NCI-H1436 (cell line): ENCODE measurements around the gene MICAL1.
"Not testable (repeated sequence)": the region's sequence is repeated elsewhere in the genome, so short reads cannot be mapped to it uniquely, and the experiment has no call there.

Source experiments
- DNase-seq: peaks from one replicate; lab custom pipeline; 2025; lab: John Stamatoyannopoulos, UW

The MICAL1 gene

DNA sequence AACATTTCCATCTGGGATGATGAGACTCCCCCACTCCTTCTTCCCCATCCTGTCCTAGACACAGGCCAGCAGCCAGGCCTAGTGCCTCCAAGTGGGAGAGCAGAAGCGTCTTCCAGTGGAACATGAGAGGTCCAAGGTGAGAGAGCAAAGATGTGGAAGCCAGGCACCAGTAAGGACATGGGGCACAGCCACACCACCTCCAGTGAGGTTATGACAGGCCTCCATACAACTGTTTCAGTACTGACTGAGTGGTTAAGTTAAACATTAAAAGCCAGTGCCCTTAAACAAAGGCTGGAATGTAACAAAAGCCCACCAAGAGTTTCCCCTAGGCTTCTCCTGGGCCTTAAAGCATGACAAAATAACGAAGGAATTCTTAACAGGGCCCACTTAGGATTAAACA lies 22.2 kb upstream of the MICAL1 start:
- no peak for DNase-seq

DNA sequence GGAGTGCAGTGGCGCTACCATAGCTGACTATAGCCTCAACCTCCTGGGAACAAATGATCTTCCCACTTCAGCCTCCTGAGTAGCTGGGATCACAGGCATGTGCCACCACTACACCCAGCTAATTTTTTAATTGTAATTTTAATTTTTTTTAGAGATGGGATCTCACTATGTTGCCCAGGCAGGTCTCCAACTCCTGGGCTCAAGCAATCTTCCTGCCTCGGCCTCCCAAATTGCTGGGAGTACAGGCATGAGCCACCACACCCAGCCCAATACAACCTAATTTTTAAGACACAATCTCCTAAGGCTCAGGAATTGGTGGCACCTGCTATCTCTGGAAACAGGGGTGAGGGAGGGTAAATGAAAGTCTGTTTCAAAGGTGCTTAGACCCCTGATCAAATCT lies 21.6 kb upstream of the MICAL1 start:
- no peak for DNase-seq

DNA sequence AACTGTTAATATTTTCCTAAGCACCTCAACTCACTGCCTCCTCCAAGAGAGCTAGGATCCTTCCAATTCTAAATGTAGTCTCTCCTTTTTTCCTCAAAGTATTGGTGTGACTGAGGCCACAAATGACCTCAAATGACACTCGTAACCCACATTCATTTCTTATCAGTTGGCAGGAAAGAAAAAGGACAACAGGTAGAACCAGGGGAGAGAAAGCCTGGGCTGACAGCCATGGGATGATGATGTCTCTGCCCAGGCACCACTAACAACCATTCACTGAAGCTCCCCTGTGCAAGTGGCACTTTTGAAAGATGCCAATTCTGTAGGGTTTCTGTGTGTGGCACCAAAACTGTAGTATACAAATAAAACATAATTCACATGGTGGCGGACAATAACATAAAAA lies 20.1 kb upstream of the MICAL1 start:
- no peak for DNase-seq

DNA sequence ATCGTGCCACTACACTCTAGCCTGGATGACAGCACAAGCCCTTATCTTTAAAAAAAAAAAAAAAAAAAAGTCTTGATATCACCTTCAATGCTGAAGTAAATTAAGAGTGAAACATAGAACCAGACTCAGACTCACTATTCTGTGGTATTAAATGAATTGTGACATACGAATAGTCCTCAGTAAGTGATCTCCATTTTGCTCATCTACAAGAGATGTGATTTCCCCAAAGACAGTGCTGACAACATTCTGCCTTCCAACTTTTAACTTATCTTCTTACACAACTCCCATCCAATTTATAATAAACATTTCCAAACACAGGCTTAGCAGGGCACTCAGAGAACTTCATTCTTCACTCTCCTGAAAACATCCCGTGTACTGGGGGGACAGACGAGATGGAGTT lies 19.4 kb upstream of the MICAL1 start:
- no peak for DNase-seq

DNA sequence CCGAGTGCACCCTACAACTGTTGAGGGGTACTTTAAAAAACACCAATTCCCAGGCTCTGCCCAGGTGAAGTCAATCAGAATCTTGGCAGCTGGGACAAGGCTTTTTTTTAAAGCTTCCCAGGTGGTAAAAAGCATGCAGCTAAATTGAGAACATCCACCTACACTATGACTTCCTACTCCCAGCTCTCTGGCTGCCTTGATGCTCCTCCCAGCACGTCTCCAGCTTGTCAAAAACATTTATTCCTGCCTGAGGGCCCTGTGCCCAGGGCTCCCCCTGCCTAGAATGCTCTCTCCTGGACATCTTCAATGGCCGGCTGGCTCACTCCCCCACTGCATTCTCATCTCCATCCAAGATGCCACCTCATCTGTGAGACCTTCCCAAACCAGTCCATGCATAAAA lies 17.5 kb upstream of the MICAL1 start:
- no peak for DNase-seq

DNA sequence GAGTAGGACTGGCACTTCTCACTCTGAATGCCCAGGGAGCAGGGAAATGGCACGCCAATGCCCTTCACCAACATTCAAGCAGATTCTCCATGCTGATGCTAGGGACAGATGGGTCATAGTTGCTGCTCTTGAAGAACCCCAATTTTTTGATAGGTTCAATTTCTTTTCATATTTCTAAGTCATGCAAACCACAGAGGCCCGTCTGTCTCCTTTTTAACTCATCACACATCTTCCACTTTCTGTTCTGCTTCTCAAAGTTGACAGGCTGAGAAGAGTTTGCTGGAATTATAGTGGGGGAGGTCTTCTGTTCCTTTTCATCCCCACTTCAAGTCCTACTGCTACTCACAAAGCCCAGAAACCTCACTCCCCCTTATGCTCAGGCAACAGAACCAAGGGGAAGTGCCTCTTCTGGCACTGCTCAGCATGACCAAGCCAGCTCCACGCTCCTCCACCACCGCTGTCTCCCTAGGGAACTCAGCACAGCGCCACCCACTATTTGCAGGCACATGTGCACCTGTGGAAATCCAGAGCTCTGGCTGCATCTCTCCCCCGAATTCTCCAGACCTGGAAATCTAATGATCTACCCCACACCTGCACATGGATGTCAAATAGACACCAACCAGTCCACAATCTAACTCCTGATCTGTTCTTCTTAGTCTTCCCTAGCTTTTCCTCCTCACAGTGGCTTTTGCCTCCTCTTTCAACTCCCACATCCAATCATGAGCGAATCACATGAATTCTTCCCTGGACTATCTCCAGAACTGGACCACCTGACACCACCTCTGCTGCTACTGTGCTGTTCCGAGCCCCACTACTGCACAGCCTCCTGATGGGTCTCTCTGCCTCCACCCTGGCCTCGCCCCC lies 16.8 kb upstream of the MICAL1 start:
- no peak for DNase-seq

DNA sequence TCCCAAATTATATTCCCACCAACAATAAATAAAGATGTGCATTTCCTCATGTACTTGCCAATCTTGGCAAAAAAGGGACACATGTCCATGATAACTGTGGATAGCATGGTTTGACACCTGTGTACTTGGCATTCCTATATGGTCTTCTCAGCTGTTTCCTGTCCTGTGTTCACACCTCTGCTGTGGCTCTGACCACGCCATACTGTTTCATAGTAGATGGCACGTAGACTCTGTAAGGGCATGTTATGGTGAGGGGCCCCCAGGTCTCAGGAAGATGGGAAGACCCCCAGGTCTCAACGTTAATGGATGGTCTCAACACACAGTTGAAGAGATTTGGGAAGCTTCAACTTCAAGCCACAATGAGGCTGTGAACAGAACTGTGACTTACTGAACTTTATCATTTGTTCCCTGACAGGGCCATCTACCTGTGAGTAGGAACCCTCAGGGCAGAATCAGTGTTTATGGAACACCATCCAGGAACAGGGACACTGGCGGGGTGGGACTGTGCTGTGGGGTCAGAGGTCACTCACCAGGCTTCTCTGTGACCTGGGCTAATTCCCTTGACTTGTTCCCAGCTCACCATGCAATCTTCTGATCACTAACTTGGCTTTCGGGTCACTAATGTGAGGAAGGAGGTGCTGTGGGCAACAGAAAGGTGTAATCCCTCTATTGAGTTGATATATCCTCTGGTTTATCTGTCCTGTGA lies 15.7 kb upstream of the MICAL1 start:
- no peak for DNase-seq

DNA sequence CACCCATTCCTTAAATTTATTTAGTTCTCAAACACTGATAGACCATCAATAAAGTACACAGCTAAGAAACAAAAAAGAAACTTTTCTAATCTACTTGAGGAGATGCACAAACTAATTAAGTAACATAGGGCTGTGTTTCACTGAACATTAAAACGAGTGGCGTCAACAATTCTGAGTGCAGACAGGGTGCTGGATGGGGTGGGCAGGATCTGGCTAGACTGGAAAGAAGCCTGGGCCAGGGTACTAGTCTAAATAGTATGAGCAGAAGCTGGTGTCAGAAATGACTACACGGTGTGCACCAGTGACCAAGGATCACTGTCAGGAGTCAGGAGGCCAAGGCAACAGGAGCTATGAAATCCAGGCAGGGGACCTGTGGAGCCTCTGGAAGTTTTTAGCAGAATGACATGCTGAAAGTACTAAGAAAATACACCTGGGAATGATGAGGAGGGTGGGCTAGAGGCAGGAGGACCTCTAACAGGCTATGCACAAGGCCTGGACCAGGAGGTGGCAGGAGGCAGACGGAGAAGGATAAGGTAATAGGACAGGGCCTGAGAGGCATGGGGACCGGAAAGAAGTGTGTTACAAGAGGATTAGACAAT lies 14.1 kb upstream of the MICAL1 start:
- no peak for DNase-seq

DNA sequence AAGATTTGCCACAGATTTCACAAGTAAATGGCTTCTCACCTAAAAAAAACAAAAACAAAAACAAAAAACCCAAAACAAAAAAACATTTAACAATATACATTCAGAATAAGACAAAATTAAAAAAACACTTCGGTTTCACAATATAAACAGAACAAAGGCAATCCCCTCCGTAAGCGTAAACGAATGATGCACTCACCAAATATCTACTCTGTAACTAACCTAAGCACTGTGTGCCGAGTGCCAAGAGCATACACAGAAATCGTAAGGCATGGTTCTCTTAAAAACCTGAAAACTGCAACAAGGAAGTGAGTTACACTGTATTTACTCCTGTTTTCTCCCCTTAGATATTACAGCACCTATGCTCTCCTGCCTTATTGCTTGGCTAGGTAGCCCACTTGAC lies 12.1 kb upstream of the MICAL1 start:
- no peak for DNase-seq

DNA sequence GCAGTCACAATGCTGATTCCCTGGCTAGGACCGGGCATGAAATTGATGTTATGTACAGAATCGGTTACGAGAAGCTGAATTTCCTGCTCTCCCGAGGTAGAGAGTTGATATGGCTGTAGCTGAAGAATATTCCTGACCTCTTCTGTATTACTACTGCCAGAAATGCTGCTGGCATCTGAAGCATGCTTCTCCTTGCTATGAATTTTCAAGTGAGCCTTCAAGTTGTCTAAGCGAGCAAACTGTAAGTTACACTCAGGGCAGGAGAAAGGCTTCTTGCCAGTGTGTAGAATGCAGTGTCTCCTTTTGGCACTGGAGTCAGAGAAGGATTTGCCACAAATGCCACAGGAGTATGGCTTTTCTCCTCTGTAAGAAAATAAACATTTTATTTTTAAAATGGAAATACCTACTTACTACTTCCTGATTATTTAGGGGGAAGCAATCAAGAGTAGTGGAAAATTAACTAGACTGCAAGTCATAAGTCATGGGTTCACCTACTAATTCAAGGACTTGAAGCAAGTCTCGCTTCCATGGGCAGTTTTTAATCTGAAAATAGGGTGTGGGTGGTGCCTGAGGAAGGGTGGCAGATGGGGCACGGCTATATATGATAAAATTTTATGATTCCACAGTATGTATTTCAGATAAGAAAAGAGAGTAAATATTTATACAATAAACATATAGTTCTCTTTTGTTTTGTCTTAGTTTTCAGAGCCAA lies 10.8 kb upstream of the MICAL1 start:
- no peak for DNase-seq

DNA sequence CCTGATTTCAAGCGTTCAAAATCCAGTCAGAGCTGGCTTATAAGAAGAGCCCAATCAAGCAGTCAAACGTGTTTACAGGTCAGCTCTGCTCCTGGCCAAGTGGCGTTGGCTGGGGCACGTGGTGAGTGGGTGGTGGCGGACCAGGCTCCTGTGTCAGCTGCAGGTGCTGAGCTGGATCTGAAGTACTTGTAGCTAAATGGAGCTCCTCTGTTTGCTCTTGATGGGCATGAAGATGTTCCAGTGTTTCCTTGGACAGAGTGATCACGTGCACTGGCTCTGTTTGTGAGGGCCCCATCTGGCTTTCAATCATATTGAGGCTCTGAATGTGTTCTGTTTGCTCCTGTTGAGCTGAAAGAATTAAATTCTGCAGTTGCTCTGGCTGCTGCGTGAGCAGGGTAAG lies 10.2 kb upstream of the MICAL1 start:
- DNase-seq = no peak

DNA sequence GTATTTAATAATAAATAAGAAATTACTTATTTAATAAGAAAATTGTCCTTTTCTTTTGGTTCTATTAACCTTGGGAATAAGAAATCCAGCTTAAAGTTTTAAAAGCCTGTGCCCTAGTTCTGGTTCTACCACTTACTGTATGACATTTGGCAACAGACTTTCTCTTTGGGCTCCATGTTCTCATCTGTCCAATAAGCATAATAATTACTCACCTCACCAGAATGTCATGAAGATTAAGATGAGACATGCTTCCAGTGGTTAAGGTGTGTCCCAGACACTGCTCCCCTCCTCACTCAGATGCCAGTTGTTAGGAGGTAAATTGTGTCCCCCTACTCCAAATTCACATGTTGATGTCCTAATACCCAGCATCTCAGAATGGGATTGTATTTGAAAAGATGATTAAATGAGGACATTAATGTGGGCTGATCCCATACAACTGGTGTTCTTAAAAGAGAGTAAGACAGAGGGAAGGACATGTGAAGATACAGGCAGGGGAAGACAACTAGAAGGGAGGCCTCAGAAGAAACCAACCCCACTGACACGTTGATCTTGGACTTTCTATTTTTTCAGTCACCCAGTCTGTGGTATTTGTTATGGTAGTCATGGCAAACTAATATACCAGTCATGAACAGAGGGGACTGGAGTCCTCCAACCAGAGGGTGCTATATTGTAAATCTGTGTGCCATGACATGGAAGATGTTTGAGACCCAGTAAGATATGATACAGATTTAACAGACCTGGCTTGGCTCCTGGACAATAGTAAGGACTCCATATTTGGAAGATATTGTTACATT lies 6.4 kb upstream of the MICAL1 start:
- DNase-seq = no peak

DNA sequence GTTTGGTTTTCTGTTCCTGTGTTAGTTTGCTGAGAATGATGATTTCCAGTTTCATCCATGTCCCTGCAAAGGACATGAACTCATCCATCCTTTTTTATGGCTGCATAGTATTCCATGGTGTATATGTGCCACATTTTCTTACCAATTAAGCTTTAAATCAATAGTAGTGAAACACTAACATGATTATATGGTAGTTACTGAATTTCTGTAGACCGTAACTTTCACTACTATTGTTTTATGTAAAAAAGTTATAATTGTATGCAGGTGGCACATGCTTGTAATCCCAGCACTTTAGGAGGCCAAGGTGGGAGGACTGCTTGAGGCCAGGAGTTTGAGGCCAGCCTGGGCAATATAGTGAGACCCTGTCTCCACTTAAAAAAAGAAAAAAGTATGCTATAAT lies 5.6 kb upstream of the MICAL1 start:
- not testable (repeated sequence) for DNase-seq

DNA sequence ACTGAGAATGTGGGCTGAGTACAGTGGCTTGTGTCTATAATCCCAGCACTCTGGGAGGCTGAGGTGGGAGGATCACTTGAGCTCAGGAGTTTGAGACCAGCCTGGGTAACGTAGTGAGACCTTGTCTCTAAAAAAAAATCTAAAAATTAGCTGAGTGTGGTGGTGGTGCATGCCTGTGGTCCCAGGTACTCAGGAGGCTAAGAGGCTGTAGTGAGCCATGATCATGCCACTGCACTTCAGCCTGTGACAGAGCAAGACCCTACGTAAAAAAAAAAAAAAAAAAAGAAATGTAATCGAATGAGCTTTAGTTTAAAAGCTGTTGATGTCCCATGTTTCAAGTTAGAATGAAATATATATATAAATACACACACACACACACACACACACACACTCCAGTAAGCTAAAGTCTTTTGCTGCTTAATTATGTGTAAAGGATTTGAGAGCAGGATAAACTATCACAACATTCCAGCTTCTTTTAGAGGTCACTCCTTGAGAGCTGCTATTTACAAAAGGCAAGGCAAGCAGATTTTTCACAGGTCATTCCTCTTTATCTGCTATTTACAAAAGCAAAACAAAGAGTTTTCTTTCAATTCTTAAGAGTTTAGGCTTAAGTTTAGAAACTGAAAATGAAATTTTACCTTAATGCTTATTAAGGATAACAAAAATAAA lies 4.7 kb upstream of the MICAL1 start:
- no peak for DNase-seq

DNA sequence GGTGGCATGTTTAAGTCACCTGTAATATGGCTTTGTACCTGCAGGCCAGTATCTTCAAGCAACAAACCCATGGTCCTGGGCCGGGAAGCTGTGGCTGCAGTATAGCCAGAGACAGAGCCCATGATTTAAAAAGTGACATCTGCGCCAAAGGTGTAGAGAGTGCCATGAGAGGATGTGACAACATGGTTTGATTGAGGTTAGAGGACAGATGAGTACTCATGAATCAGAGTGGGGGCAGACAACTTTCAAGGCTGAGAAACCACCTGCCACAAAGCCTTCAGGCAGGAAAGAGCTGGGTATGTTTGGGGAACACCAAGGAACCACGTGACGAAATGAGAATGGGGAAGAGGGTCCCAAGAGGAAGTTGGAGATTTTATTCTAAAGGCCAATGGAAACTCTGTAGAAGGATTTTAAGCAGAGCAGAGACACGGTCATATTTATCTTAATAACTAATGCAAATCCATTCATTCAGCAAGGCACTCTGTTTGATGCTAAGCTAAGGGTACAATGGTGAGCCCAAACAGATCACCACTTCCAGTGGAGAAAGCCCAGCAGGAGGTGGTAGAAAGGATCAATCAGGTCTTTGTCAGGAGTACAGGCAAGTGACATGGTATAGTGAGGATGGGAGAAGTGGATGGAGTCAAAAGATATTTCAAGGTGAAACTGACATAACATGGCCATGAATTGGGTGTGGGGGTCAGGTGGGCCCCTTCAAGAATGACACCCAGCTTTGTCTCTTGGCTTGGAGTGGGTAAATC lies 3.4 kb upstream of the MICAL1 start:
- no peak for DNase-seq

DNA sequence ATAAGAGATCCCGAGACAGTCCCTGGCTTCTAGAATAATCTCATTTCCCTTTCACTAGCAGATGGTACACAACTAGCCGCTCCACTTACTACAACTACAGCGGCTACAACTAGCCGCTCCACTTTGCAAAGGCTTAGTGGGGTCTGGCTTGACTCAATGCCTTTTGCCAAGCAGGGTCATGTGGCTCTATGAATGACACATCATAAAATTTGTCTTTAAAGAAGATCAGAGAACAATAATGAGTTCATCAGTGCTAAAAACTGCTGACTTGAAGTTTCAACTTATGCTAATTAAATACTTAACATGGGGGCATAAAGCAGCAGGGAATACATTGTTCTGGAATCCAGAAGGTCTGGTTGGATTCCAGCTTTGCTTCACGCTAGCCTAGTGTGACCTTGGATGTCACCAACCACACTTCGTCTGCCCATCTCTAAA lies 2.0 kb upstream of the MICAL1 start:
- no peak for DNase-seq

DNA sequence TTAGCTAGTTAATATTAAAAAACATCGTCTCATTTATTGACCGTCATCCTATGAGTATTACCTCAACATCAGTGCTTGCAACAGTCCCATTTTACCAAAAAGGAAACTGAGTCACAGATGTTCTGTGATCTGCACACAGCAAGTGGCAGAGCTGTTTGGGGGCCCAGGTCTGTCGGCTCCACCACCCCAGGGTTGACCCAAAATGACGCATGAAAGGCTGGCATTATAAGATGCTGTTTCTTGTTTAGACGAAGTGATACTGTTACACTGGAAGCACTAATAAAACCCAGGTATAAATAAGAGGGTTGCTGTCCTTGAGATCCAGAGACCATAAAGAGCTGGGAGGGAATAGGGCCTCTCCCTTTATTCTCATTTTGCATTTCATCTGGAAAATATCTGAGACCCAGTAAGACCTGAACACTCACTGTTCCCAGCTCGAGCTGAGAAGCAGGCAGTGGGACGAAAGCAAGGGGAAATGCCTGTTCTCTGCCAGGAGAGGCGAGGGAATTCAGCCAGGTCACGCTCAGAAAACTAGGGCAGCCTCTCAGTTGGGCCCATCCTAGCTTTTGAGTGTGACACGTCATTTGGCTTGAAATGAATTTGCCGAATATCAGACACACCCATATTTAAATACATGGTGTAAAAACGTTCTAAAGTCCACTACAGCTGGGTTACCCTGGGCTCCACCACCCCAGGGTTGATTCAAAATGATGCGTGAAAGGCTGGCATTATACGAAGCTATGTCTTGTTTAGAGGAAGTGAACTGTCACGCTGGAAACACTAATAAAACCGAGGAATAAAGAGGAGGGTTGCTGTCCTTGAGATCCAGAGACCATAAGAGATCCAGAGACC lies 1.4 kb upstream of the MICAL1 start:
- no peak for DNase-seq

DNA sequence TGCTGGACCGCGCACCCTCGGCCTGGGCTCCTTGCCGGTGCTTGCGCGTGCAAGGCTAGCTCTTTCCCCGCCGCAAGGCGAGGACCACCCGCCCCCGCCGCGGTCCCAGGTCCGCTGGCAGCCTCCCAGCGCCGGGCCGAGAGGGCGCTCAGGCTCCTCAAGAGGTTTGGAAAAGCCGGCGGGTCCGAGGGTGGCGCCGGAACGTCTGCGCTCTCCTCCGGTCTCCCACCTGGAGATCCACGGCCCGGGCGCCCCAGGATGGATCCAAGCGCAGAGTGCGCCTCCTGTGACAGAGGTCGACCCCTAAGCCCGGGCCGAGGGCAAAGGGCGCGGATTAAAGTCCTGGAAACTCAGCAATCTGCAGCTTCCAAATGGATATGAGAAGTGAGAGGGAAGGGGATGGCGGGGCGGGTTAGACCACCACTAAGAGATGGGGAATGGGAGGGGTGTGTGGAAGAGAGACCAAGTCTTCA lies 575 bp upstream of the MICAL1 start:
- DNase-seq = no peak
